Stimulated activated CD4-positive, alpha-beta T cell treated with anti-CD3 and anti-CD28 coated beads, TNF-alpha, amount 100 ng/mL, for 48 hours (primary cell): ENCODE measurements around the gene PLEKHS1.
"Not testable (repeated sequence)": the region's sequence is repeated elsewhere in the genome, so short reads cannot be mapped to it uniquely, and the experiment has no call there.

Source experiments
- DNase-seq, 3 donors: peaks; one replicate each; pipeline ENCODE4 v3.0.0-alpha.2; 2020; ENCODE audit warnings: low read depth in 3 of 3

PLEKHS1 gene

DNA sequence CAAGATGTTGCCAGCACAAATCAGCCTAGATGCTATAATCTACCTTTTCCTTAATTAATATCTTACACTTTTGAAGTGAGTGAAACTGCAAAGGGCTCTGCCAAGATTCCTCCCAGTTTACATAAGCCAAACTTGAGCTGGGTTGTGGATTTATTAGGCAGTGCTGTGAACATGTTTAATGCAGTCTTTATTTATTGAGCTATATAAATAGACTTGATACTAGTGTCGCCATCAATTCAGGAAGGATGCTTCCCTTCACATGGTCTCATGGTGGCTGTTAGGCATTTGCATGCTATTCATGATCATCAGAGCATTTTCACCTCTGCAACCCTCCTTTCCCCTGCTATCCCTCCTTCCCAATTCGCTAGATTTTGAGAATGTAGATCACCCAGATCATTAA is 40.2 kb downstream of the PLEKHS1 start:
- no peak for DNase-seq

DNA sequence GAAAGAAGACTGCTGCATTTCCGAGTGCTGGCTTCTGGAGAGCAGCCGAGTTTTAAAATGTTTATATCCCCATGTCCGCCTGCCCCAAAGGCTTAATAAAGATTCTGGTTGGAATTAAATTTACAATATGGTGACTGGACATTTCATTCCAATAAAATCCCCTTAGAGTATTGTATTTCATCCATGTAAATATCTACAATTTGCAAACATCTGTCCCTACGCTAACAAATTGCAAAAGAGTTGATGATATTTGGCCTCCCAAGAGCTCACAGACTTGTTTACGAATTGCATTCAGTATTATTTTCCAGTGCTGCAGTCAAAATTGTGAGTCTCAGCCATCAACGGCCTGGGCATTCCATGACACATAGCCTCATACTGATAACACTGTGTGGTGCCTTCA is 50.1 kb downstream of the PLEKHS1 start:
- DNase-seq = no peak

DNA sequence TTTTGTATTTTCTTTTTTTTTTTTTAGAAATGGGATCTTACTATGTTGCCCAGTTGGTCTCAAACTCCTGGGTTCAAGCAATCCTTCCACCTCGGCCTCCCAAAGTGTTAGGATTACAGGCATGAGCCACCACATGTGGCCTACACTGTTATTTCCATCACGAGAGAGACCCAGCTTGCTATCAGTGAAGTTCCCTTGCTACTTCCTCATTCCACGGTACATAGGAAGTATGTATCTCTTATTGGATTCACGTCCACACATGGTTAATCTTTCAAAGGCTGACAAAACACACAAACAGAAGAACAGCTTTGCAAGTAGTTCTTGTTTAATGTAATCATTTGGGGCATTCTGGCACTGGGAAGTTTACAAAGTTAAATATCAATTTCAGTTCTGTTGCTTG is 51.5 kb downstream of the PLEKHS1 start:
- no peak for DNase-seq

GRCh38 chr10:113806503-113806902 is 55.0 kb downstream of the PLEKHS1 start:
- DNase-seq = no peak

DNA sequence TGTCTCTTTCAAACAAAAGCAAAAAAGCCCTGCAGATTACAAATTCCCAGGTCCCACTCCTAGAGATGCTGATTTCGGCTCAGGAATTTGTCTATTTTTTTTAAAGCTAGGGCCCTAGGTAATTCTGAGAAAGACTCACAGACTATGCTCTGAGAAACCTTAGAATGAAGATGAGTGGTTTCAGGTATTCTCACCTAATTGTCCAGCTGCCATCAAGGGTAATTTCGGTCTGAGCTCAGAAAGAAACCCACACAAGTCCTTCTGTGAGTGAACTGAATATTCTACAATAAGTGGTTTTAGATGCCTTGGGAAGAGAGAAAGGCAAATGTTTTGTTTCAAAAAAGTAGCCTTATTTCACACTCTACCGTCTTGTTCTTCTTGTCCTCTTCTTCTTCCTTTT is 56.7 kb downstream of the PLEKHS1 start:
- DNase-seq = no peak

DNA sequence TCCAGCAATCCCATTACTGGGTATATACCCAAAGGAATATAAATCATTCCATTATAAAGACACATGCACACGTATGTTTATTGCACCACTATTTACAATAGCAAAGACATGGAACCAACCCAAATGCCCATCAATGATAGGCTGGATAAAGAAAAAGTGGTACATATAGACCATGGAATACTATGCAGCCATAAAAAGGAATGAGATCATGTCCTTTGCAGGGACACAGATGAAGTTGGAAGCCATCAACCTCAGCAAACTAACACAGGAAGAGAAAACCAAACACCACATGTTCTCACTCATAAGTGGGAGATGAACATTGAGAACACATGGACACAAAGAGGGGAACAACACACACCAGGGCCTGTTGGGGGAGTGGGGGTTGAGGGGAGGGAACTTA is 63.2 kb downstream of the PLEKHS1 start:
- not testable (repeated sequence) for DNase-seq

DNA sequence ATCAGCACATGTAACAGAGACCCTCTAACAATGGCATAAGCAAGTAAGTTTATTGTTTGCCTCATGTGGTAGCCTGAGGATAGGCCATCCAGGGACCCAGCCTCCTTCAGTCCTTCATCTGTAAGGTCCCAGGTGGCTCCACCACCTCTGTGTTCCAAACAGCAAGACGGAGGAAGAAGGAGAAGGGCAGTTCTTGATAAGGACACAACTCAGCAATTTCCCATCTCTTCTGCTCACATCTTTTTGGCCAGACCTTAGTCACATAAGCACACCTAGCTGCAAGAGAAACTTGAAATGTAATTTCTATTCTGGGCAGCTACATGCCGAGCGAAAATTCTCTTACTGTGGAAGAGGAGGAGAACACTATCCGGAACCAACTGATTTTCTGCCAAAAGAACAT is 68.5 kb downstream of the PLEKHS1 start:
- DNase-seq = no peak

DNA sequence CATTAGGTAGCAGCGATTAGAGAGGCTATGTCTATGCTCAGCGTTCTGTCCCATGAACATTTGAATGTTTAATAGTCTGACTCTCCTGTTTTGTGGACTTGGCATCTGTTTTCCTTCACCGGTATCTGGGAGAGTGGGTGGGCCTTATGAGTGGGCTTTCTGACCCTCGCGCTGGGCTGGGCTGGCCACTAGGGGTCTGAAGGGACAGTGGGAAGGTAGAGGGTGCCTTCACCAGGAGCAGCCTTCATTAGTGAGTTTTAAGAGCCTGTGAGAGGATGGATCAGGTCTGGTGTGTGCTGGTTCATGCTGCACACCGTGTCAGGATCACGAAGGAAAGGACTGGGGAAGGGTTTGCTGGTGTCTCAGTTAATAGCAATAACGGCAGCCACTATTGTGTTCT is 69.0 kb downstream of the PLEKHS1 start:
- DNase-seq = no peak

GRCh38 chr10:113821306-113821705 is 69.8 kb downstream of the PLEKHS1 start:
- DNase-seq = not testable (repeated sequence)

DNA sequence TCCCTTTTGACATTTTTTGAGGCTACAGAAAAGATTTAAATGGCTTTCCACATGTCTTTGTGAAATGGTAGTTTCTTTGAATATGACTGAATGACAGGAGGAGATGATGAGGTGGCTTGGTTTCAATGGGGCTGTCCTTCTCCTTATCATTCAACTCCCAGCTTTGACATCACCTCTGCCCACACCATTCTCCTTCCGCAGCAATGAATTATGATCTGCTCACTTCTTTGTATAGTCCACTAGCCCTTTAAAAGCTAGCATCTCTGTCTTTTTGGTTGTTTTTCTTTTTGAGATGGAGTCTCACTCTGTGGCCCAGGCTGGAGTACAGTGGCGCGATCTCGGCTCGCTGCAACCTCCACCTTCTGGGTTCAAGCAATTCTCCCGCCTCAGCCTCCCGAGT is 70.7 kb downstream of the PLEKHS1 start:
- DNase-seq = no peak

- DNase-seq = no peak
Observed at GRCh38 chr10:113823389-113823788, 71.9 kb downstream of the PLEKHS1 start.

DNA sequence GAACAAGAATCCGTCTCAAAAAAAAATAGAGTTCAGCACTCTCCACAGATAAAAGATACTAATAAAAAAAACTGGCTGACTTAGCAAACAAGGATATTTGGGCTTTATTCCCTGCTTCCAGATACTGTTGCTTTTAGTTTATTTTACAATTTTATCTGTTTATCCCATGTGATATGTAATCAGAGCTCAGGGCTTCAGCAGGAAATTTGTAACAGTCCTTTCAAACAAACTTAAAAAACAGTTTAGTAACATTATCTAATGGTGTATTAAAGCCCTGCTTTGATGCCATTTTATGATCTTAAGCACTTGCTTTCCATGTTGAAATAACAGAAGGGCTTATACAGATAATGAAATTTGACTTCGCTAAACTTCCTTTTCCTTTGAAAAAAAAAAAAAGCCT is 74.3 kb downstream of the PLEKHS1 start:
- DNase-seq = no peak

- DNase-seq = not testable (repeated sequence)
Observed at GRCh38 chr10:113828567-113828966, 77.1 kb downstream of the PLEKHS1 start.
